NCI-H774 (cell line): ENCODE measurements around the gene CSNK1G2.
"Not testable (repeated sequence)": the region's sequence is repeated elsewhere in the genome, so short reads cannot be mapped to it uniquely, and the experiment has no call there.

Source experiments
- DNase-seq: peaks from one replicate; lab custom pipeline; 2025; lab: John Stamatoyannopoulos, UW

Gene CSNK1G2

DNA sequence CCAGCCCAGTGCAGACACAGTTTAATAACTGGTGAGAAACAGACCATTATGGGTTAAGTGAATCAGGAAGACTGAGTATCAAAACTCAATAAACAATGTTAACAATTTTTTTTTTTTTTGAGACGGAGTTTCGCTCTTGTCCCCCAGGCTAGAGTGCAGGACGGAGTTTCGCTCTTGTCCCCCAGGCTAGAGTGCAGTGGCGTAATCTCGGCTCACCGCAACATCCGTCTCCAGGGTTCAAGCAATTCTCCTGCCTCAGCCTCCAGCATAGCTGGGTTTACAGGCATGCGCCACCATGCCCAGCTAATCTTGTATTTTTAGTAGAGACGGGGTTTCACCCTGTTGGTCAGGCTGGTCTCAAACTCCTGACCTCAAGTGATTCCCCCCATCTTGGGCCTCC, 47.5 kb downstream of the CSNK1G2 start:
- not testable (repeated sequence) for DNase-seq

DNA sequence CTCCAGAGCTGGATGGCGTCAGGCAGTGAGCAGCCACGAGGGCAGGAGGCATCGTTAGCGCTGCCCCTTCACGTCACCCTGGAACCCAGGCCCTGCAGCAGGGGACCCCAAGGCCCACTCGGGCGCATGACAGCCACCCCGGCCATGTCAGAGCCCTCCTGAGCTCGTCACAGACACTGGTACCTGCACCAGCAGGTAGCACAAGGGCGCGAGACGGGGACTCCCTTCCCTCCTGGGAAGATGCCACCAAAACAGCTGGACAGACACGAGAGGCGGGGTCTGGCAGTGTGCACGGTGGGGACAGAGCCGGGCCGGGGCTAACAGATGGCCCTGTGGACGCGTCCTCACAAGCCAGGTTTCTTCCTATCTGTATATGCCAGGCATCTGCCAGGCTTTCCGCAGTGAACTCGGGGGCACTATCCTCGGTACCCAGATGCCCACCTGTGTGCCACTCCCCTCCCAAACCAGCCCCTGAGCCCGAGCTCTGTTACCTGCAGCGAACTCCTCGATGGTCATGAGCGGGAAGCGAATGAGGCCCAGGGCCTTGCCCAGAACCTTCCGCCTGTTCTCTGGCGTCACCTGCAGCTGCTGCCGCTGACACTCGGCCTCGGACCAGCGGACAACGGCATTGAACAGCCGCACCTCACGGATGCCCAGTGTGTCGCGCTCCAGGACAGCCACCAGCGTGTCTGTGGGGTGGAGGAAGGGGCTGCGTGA, 48.7 kb downstream of the CSNK1G2 start:
- DNase-seq: no peak

DNA sequence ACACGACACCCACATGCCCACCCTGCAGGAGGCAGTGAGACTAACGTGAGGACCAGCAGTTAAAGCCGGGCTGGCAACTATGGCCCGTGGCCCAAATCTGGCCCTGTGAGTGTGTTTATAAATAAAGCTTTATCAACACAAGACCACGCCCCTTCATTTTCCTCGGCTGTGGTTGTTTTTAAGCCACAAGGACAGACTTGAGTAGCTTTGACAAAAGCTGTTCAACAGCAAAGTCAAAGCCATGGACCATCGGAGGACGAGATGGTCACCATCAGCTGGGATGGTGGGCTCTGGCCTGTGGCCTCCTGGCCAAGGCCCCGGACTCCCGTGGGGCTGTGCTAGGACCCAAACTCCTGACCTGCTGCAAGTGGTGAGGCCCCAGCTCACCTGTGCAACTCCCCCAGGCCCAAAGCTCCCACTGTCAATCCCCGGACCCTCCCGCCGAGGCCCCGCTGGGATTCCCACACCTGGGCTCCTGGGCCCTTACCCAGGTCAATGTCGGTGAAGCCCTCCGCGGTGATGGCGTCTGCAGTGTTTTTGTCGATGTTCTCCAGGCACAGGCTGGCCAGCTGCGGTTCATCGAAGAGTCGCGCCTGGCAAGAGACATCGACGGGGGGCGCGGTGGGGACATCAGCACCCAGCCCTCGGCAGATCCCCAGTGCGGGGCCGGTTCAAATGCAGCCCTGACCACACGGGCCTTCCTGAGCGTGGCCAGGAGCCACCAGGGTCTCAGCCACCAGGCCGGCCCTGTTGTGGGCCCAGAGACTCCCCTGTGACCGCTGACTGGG, 49.5 kb downstream of the CSNK1G2 start:
- no peak for DNase-seq

DNA sequence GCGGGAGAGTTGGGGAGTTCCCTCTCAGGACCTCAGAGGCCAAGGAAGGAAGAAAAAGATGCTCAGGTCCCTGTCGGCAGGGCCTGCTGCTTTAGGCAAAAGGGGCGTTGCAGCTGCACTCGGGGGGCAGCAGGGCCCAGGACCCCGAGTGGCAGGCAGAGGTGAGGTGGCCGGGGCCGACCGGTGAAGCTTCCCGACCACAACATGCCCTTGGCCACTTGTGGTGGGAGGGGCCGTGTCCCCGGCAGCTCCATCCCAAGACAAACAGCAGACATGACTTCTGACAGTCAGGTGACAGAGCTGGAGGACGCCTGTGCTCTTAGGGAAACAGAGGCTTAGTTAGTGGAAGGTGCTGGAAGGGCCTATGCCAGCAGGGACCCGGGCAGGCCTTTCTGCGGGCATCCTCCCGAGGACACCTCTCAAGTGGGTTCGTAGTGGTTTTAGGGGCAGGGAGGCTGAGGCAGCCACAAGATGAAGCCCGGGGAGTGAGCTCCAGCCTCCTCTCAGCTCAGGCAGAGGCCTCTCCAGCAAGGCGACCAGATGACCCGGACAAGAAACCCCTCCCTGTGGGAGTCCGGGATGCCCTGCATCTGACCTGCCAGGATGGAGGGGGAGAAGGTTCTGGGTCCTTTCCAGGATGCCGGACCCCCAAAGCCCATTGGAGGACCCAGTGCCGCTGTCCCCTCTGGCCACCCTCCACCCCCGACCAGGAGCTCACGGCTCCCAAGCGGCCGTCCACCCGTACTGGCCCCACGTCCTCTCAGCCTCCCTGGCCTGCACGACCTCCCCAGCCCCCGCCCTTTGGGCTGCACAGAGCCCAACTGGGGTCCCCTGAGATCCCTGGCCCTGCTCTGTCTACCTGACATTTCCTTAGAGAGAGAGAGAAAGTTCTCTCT, 50.3 kb downstream of the CSNK1G2 start:
- no peak for DNase-seq

DNA sequence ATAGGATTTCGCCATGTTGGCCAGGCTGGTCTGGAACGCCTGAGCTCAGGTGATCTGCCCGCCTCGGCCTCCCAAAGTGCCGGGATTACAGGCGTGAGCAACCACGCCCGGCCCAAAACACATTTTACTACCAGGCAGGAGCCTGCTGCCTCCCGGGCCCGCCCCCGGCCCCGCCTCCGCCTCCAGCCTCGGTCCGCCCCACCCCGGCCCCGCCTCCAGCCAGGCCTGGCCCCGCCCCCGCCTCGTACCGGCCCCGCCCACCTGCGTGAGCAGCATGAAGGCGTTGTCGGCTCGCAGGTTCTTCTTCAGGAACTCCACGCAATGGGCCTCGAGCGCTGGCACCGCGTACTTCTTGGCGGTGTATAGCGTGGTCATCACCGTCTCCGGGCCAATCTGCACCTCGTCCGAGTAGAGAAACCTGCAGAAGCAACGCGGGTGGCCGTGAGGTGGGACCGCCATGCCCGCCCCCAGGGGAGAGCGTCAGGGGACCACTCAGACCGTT, 51.8 kb downstream of the CSNK1G2 start:
- no peak for DNase-seq

DNA sequence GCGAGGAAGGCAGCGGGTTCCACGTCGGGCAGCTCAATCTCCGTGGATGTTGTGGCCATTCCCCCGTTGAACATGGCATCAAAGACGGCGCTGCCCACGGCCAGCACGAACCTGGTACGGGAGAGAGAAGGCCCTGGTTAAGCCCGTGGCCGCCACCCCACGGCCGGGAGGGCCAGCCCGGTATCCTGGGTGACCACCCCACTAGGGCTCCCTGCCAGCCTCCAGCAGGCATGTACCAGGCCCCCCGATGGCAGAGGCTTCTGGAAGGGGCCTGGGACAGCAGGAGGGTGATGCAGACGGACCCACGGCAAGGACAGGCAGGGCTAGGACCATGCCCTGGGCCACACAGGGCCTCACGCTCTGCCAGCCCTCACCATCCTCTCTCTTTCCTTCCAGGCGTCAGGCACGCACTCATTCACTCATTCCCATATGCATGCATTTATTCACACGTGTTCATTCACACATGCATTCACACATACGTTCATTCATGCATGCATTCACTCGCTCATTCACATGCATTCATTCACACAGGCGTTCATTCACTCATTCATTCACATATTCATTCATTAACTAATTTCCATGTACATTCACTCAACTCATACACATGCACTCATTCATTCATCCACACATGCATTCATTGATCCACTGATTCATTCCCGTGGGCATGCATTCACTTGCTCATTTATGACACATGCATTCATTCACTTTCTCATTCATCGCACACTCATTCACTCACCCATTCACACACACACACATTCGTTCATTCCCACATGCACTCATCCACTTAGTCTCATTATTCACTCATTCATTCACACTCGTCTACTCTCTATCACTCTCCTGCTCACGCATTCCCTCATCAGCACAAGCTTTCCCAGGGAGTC, 56.6 kb downstream of the CSNK1G2 start:
- no peak for DNase-seq

DNA sequence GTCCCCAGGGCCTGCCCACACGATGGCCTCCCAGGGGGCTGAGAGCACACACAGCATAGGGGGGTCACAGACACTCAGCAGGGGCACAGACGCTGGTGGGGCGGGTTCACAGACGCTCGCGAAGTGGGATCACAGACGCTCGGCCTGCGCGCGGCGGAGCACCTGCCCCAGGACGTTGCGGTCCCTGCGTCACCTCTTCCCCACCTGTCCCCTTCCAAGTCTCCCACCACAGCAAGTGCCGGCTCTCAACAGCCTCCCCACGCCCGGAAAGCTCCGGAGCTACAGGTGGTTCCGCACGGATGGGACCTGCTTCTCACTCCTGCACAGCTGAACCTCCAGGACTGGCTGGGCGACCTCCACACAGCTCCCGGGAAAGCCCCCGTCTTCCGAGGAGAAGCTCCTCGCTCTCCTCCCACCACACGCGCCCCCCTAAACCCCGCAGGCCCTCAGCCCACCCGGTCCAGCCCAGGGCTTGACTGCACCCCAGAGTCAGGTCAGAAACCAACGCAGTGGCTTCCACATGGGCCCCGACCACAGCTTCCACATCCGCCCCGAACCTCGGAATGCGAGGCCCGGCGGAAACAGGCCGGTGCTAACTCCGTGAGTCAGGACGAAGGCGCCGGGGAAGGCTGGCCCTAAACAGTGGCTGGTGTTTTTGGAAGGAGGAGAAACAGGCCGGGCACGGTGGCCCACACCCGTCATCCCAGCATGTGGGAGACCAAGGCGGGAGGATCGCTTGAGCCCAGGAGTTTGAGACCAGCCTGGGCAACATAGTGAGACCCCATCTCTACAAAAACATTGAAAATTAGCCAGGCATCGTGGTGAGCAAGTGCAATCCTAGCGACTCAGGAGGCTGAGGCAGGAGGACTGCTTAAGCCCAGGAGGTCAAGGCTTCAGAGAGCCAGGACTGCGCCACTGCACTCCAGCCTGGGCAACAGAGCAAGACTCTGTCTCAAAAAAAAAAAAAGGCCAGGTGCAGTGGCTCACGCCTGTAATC, 58.0 kb downstream of the CSNK1G2 start:
- DNase-seq: no peak

DNA sequence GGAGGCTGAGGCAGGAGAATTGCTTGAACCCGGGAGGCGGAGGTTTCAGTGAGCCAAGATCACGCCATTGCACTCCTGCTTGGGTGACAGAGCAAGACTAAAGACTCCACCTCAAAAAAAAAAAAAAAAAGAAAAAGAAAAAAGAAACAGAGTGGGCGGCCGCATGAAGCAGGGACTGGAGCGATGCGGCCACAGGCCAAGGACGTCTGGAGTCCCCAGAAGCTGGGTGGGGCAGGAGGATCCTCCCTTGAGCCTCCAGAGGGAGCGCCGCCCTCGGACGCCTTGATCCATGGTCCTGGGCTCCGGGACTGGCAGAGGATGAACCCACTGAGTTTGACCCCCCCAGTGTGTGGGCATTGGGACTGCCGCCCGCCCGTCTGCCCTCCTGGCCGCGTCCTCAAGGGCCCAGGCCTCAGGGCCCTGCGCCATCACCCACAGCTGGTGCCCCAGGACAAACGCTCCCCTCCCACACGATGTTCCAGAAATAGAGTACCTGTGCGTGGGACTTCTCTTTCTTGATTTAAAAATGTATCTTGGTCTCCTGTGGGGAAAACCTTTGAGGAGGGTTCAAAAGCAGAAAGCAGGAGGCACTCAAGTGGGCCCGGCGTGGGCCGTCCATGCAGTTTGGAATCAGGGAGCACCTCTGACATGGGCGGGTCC, 59.0 kb downstream of the CSNK1G2 start:
- DNase-seq: no peak

DNA sequence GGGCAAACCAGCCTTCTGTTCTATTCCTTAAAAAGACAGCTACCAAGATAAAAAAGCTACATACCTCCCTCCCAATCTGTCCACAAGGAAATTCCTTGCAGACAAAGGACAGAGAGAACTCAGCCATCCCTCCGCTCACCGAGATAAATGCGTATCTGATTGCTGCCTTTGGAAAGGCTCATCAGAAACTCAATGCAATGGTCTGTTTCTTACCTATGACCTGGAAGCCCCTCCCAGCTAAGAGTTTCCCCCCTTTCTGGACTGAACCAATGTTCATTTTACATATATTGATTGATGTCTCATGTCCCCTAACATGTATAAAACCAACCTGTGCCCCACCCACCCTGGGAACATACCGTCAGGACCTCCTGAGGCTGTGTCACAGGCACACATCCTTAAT, 62.9 kb downstream of the CSNK1G2 start:
- DNase-seq: no peak

DNA sequence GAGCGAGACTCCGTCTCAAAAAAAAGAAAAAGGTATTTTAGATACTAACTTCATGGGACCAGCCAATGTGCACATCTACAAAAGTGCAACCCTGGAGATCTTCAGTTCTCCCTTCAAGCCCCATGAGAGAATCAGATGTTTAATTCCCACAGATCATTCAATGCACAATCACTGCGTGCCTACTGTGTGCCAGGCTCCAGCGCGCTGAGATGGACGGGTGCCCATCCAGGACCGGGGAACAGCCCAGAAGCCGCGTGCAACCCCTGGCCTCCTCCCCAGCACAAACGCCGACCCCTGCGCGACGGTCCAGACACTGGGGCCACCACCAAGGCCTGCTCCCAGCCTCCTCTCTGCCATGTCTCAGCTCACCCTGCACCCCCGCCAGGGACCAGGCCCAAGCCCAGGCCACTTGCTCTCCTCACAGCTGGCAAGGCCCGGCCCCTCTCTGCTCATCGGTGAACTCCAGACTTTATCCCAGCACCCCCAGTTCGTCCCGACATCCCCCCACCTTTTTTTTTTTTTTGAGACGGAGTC, 69.2 kb downstream of the CSNK1G2 start:
- DNase-seq: no peak

DNA sequence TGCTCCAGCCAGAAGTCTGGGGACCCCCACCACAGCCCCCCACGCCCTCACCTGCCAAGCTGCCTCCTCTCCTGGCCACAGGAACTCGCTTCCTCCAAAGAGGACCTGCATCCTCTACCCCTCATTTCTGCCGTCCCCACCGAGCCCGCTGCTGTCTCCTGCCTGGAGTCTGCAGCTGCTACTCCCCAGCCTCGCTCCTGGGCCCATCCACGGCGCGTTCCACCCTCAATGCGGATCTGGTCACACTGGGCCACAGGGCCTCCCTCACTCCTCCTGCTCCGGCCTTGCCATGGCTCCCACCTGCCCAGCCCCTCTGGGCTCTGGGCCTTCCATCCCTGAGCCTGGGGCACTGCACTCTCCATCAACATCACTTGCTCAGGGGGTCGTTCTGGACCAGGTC, 70.2 kb downstream of the CSNK1G2 start:
- no peak for DNase-seq

DNA sequence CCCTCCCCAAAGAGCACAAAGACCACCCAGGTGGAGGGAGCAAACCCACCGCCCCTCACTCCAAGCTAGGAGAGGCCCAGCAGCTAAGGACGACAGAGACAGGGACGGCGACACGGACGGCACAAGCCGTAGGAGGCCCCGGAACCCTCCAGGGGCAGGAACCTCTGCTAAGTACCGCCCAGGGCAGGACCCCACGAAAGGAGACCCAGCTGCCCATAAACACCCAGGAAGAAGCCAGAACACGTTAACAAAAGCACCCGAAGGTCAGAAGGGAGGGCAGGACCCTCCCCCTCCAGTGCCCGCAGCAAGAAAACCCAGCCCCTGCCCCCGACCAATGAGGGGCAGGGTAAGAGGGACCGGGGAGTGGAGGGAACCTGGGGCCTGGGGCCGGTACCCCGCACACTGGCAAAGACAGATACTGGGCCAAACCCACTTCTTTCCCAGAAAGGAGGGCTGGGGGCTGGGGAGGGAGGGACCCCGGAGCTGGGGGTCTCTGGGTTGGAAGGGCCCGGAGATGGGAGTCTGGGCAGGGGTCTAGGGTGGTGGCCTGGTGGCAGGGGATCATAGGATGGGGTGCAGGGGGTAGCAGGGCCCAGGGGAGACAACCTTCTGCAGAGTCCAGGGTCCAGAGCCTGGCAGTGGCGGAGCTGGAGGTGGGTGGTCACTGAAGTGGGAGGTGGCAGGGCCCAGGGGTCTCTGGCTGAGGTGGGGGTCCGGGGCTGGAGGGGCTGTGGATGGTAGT, 72.1 kb downstream of the CSNK1G2 start:
- DNase-seq: no peak

DNA sequence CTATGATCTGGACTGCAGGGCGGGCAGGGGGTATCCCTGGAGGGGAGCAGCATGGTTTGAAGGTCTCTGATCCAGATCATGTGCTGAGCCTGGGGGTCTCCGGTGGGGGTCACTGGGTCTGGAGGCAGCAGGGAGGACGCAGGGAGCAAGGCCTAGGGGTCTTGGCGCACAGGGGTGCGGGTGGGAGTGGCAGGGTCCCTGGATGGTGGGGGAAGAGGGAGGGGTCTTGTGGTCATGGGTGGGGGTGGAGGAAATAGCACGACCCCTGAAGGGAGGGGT, 72.7 kb downstream of the CSNK1G2 start:
- DNase-seq: no peak

DNA sequence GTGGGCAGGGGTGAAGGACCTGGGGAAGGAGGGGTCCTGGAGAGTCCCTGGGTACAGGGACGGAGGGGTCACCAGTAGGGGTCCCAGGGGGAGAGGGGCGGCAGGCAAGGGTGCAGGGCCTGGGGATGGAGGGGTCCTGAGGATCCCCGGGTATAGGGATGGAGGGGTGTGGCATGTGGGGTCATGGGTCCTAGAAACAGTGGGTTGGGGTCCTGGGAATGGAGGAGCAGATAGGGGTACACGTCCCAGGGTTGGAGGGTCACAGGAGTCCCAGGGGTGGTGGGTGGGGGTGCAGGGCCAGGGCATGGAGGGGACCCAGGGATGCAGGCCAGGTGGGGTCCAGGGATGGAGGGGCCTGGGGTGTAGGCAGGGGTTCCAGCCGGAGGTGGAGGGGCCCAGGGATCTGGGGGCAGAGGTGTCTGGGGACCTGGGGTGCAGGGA, 73.2 kb downstream of the CSNK1G2 start:
- no peak for DNase-seq

DNA sequence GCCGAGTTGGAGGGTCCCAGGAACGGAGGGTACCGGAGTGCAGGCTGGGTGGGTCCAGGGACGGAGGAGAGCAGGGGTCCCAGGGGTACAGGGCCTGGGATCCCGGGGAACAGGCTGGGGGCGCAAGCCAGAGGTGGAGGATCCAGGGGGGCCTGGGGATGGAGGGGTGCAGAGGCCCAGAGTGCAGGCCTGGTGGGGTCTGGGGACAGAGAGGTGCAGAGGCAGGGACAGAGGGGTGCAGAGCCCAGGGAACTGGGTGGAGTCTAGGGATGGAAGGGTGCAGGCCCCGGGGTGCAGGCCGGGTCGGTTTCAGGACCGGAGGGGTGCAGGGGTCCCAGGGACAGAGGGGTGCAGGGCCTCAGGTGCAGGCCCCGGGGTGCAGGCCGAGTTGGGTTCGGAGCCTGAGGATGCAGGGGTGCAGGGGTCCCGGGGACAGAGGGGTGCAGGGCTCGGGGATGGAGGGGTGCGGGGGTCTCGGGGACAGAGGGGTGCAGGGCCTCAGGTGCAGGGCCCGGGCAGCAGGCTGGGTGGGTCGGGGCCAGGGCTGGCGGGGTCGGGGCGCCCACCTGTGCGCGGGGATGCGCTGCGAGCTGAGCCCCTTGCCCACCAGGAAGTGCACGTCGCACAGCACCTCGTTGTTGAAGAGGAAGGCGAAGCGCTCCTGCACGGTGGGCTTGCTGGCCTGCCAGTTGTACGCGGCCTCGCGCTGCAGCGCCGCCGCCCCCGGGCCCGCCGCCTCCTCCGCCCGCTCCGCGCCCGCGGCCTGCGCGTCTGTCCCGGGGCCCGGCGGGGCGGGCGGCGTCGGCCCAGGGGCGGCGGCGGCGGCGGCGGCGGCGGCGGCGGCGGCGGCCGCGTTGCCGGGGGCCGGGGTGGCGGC, 74.0 kb downstream of the CSNK1G2 start:
- DNase-seq: no peak

DNA sequence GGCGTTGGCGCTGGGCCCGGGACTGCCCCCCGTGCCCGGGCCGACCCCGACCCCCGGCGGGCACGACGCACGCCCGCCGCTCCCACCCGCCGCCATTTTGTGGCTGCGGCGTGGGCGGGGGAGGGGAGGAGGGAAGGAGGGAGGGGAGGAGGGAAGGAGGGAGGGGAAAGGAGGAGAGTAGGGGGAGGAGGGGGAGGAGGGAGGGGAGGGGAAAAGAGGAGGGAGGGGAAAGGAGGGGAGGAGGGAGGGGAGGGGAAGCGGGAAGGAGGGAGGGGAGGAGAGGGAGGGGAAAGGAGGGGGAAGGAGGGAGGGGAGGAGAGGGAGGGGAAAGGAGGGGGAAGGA, 74.6 kb downstream of the CSNK1G2 start, which contains the start of gene BTBD2:
TSS of gene BTBD2 (minus strand) at position 107 of the 343 bp plus-strand sequence. CDS start at position 96, 11 bp downstream.
- peak; percentile 61 for DNase-seq

DNA sequence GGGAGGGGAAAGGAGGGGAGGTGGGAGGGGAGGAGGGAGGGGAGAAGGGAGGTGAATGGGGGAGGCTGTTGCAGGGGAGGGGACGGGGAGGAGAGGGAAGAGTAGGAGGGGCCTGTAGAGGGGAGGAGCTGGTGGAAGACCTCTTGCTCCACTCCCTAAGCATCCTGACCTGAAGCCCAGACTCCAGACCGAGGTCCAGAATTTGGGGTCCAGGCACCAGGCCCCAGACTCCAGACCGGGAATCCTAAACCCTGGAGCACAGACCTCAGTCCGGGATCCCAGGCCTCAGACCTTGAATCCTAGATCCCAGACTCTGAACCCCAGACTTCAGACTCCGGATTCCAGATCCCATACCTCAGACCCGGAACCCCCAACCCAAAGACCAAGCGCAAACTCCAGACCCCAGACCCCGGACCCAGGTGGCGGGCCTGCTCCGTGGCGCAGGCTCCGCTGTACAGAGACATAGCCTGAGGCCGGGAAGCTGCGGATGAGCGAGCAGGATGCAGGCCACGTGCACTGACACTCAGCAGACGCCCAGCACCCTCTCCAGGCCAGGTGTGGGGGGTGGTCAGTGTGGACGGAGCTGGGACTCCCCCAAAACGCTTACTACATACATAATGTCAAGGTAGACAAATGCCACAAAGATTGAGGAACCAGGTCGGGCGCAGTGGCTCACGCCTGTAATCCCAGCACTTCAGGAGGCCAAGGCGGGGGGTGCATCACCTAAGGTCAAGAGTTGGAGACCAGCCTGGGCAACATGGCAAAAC, 75.3 kb downstream of the CSNK1G2 start:
- peak; percentile 63 for DNase-seq
